ENCODE data around the gene SF3A1.

DNA sequence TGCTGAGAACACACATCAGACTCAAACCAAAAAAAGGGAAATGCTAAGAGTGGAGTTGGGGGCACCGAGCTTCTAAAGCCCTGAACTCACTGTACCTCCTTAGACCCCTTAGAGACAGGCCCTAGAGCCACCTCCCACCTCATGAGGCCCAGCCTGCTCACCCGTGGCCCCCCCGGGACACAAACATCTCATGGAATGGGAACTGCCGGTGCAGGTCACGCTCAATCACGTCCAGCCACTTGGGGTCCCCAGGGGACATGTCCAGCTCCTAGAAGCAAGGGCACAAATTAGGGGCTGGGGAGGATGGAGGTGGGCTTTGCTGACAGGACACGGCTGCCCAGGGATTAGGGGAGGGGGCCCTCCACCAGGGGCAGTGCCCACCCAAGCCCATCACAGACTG is 61.1 kb downstream of the SF3A1 start:
- TF ChIP-seq, protein P1, sequence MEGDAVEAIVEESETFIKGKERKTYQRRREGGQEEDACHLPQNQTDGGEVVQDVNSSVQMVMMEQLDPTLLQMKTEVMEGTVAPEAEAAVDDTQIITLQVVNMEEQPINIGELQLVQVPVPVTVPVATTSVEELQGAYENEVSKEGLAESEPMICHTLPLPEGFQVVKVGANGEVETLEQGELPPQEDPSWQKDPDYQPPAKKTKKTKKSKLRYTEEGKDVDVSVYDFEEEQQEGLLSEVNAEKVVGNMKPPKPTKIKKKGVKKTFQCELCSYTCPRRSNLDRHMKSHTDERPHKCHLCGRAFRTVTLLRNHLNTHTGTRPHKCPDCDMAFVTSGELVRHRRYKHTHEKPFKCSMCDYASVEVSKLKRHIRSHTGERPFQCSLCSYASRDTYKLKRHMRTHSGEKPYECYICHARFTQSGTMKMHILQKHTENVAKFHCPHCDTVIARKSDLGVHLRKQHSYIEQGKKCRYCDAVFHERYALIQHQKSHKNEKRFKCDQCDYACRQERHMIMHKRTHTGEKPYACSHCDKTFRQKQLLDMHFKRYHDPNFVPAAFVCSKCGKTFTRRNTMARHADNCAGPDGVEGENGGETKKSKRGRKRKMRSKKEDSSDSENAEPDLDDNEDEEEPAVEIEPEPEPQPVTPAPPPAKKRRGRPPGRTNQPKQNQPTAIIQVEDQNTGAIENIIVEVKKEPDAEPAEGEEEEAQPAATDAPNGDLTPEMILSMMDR (IDR thresholded peaks at IDR 0.05): no peak
- no peak for TF ChIP-seq POLR2A (IDR thresholded peaks at IDR 0.05)

All from uterus (tissue), 2 donors.